ENCODE results near the gene PDCD11.
A peak's percentile ranks its signal among the peaks of the same experiment; 100 is the strongest.
"Not testable (repeated sequence)": the region's sequence is repeated elsewhere in the genome, so short reads cannot be mapped to it uniquely, and the experiment has no call there.

PDCD11 gene, protein sequence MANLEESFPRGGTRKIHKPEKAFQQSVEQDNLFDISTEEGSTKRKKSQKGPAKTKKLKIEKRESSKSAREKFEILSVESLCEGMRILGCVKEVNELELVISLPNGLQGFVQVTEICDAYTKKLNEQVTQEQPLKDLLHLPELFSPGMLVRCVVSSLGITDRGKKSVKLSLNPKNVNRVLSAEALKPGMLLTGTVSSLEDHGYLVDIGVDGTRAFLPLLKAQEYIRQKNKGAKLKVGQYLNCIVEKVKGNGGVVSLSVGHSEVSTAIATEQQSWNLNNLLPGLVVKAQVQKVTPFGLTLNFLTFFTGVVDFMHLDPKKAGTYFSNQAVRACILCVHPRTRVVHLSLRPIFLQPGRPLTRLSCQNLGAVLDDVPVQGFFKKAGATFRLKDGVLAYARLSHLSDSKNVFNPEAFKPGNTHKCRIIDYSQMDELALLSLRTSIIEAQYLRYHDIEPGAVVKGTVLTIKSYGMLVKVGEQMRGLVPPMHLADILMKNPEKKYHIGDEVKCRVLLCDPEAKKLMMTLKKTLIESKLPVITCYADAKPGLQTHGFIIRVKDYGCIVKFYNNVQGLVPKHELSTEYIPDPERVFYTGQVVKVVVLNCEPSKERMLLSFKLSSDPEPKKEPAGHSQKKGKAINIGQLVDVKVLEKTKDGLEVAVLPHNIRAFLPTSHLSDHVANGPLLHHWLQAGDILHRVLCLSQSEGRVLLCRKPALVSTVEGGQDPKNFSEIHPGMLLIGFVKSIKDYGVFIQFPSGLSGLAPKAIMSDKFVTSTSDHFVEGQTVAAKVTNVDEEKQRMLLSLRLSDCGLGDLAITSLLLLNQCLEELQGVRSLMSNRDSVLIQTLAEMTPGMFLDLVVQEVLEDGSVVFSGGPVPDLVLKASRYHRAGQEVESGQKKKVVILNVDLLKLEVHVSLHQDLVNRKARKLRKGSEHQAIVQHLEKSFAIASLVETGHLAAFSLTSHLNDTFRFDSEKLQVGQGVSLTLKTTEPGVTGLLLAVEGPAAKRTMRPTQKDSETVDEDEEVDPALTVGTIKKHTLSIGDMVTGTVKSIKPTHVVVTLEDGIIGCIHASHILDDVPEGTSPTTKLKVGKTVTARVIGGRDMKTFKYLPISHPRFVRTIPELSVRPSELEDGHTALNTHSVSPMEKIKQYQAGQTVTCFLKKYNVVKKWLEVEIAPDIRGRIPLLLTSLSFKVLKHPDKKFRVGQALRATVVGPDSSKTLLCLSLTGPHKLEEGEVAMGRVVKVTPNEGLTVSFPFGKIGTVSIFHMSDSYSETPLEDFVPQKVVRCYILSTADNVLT (N-terminal part only)

GRCh38 chr10:103396067-103396788 is at the start of gene PDCD11, which contains the start of gene ATP5MK:
TSS of gene PDCD11 (plus strand) at chr10:103396626. CDS start at chr10:103398427, 1,801 bp downstream.
TSS of gene ATP5MK (minus strand) at chr10:103396475. CDS start at chr10:103392457, 4,018 bp downstream.
- TF ChIP-seq, protein P1, sequence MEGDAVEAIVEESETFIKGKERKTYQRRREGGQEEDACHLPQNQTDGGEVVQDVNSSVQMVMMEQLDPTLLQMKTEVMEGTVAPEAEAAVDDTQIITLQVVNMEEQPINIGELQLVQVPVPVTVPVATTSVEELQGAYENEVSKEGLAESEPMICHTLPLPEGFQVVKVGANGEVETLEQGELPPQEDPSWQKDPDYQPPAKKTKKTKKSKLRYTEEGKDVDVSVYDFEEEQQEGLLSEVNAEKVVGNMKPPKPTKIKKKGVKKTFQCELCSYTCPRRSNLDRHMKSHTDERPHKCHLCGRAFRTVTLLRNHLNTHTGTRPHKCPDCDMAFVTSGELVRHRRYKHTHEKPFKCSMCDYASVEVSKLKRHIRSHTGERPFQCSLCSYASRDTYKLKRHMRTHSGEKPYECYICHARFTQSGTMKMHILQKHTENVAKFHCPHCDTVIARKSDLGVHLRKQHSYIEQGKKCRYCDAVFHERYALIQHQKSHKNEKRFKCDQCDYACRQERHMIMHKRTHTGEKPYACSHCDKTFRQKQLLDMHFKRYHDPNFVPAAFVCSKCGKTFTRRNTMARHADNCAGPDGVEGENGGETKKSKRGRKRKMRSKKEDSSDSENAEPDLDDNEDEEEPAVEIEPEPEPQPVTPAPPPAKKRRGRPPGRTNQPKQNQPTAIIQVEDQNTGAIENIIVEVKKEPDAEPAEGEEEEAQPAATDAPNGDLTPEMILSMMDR (IDR thresholded peaks at IDR 0.05; ENCODE audit: control insufficient read depth, insufficient read depth, low read depth, low read length, missing control alignments) = peak; percentile 18
- H3K4me3 ChIP-seq (ENCODE audit: control insufficient read depth, low read depth, low read length) = peak within 1 kb of the TSS; percentile 73
- peak; percentile 86 for DNase-seq (ENCODE audit: low read depth)

DNA sequence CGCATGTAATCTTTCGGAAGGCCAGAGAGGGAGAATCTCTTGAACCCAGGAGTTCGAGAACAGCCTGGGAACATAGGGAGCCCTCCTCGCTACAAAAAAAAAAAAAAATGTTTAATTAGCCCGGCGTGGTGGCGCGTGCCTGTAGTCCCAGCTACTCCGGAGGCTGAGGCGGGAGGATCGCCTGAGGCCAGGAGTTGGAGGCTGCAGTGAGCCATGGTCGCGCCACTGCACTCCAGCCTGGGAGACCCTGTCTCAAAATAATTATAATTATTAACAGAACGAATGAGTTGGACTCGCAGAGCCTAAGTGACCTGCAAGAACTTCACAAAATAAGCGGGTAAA is 46.3 kb upstream of the PDCD11 start:
- no peak for DNase-seq (ENCODE audit: low read depth)
- H3K4me3 ChIP-seq (ENCODE audit: control insufficient read depth, low read depth, low read length) = peak overlapping the region; percentile 65
- TF ChIP-seq, protein P1 (IDR thresholded peaks at IDR 0.05; ENCODE audit: control insufficient read depth, insufficient read depth, low read depth, low read length, missing control alignments) = no peak

GRCh38 chr10:103350517-103351260 is 45.7 kb upstream of the PDCD11 start, which contains the start of gene PCGF6:
TSS of gene PCGF6 (minus strand) at chr10:103351140. CDS start at chr10:103351066, 74 bp downstream.
- no peak for DNase-seq (ENCODE audit: low read depth)
- peak within 1 kb of the TSS; percentile 65 for H3K4me3 ChIP-seq (ENCODE audit: control insufficient read depth, low read depth, low read length)
- TF ChIP-seq, protein P1 (IDR thresholded peaks at IDR 0.05; ENCODE audit: control insufficient read depth, insufficient read depth, low read depth, low read length, missing control alignments) = no peak

GRCh38 chr10:103353281-103353680 is 43.1 kb upstream of the PDCD11 start:
- no peak overlapping the region for H3K4me3 ChIP-seq (ENCODE audit: control insufficient read depth, low read depth, low read length)
- DNase-seq (ENCODE audit: low read depth) = no peak
- TF ChIP-seq, protein P1 (IDR thresholded peaks at IDR 0.05; ENCODE audit: control insufficient read depth, insufficient read depth, low read depth, low read length, missing control alignments) = no peak

DNA sequence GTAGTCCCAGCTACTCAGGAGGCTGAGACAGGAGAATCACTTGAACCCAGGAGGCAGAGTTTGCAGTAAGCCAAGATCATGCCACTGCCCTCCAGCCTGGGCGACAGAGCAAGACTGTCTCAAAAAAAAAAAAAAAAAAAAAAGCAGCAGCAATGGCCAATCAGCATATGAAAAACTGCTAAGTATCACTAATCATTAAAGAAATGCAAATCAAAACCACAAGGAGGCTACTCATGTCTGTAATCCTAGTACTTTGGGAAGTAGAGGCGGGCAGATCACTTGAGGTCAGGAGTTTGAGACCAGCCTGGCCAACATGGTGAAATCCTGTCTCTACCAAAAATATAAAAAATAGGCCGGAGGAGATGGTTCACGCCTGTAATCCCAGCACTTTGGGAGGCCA is 41.9 kb upstream of the PDCD11 start:
- not testable (repeated sequence) for DNase-seq (ENCODE audit: low read depth)

More for the DNA sequence above, 41.9 kb upstream of the PDCD11 start:
- not testable (repeated sequence) for H3K4me3 ChIP-seq (ENCODE audit: control insufficient read depth, low read depth, low read length)

Data from AG09309 (cell line).